ENCODE data around the gene DNAJB11. TPM values are rescaled to one million over a fixed set of nuclear protein-coding genes. Genes with fewer than 3 reads are reported as not detected.
A peak's percentile ranks its signal among the peaks of the same experiment; 100 is the strongest.

DNAJB11 gene
- total RNA-seq, 2 experiments from 2014 or later: 36.9 to 39.5 TPM

GRCh38 chr3:186612721-186613636 lies 42.5 kb downstream of the DNAJB11 start, which contains the start of gene AHSG:
Gene AHSG, plus strand, starts transcription at chr3:186613060. Its CDS starts 82 bp downstream, at chr3:186613142.
- H3K4me1 Mint-ChIP-seq (ENCODE audit: low read depth): peaks cover 20% of the 10 kb centered on the region
- H3K9me3 Mint-ChIP-seq: no peaks in the 10 kb centered on the region
- intact Hi-C loops (cut with micrococcal nuclease): loop anchor here (10.0 kb wide), 1 partner anchor 198 kb away; no protein-coding TSS in a partner anchor
- no peaks in the 10 kb centered on the region for H3K36me3 Mint-ChIP-seq
- H3K27ac Mint-ChIP-seq: no peak within 1 kb of the TSS
- DNase-seq: no peak
- H3K27me3 Mint-ChIP-seq: peaks cover 13% of the 10 kb centered on the region
- CTCF ChIA-PET: interaction anchor here (0.6 to 6.3 kb wide), 13 partner anchors 12 to 630 kb away, joined by 3 to 159 read pairs (median 7); partner anchors contain the start of genes DNAJB11, EIF4A2, RPL39L and TBCCD1
- no peak within 1 kb of the TSS for H3K4me3 Mint-ChIP-seq
- POLR2A ChIA-PET: interaction anchor here (2.1 kb wide), 1 partner anchor 43 kb away, joined by 12 read pairs; the partner anchor contains the start of gene DNAJB11

GRCh38 chr3:186613637-186614265 lies 43.2 kb downstream of the DNAJB11 start:
- no peak overlapping the region for H3K27ac Mint-ChIP-seq

GRCh38 chr3:186614266-186614596 lies 43.7 kb downstream of the DNAJB11 start:
- Mint-ChIP-seq H3K27ac (no peak overlapping the region), H3K9me3 (no peaks in the 10 kb centered on the region), H3K27me3 (peaks cover 22% of the 10 kb centered on the region), H3K36me3 (no peaks in the 10 kb centered on the region), H3K4me3 (peak overlapping the region; percentile 6), H3K4me1 (ENCODE audit: low read depth) (peaks cover 20% of the 10 kb centered on the region)
- DNase-seq: no peak
- intact Hi-C loops (cut with micrococcal nuclease): loop anchor here (10.0 kb wide), 1 partner anchor 199 kb away; no protein-coding TSS in a partner anchor
- ChIA-PET POLR2A (interaction anchor here (2.1 kb wide), 1 partner anchor 44 kb away, joined by 12 read pairs; the partner anchor contains the start of gene DNAJB11), CTCF (interaction anchor here (0.6 to 6.3 kb wide), 49 partner anchors 10 to 1131 kb away, joined by 3 to 159 read pairs (median 6); partner anchors contain the start of genes DNAJB11, EIF4A2, RPL39L and TBCCD1)

More at GRCh38 chr3:186613637-186614265, 43.2 kb downstream of the DNAJB11 start:
- DNase-seq: no peak
- Mint-ChIP-seq H3K4me3 (no peak overlapping the region), H3K9me3 (no peaks in the 10 kb centered on the region), H3K36me3 (no peaks in the 10 kb centered on the region), H3K27me3 (peaks cover 21% of the 10 kb centered on the region), H3K4me1 (ENCODE audit: low read depth) (peaks cover 20% of the 10 kb centered on the region)
- ChIA-PET CTCF (interaction anchor here (0.6 to 6.3 kb wide), 30 partner anchors 10 to 670 kb away, joined by 3 to 159 read pairs (median 7); partner anchors contain the start of genes DNAJB11, EIF4A2, RPL39L and TBCCD1), POLR2A (interaction anchor here (2.1 kb wide), 1 partner anchor 43 kb away, joined by 12 read pairs; the partner anchor contains the start of gene DNAJB11)
- intact Hi-C loops (cut with micrococcal nuclease): loop anchor here (10.0 kb wide), 1 partner anchor 199 kb away; no protein-coding TSS in a partner anchor

GRCh38 chr3:186614597-186615483 lies 44.3 kb downstream of the DNAJB11 start:
- peaks cover 22% of the 10 kb centered on the region for H3K27me3 Mint-ChIP-seq
- DNase-seq: peak; percentile 86
- POLR2A ChIA-PET: interaction anchor here (1.5 to 2.1 kb wide), 2 partner anchors 45 to 158 kb away, joined by 4 to 12 read pairs; partner anchors contain the start of gene DNAJB11
- H3K4me3 Mint-ChIP-seq: peak overlapping the region; percentile 6
- no peaks in the 10 kb centered on the region for H3K9me3 Mint-ChIP-seq
- CTCF ChIA-PET: interaction anchor here (0.6 to 6.3 kb wide), 53 partner anchors 10 to 1131 kb away, joined by 3 to 159 read pairs (median 5); partner anchors contain the start of genes DNAJB11, EIF4A2, RPL39L and TBCCD1
- H3K4me1 Mint-ChIP-seq (ENCODE audit: low read depth): peaks cover 20% of the 10 kb centered on the region
- H3K27ac Mint-ChIP-seq: no peak overlapping the region
- no peaks in the 10 kb centered on the region for H3K36me3 Mint-ChIP-seq
- intact Hi-C loops (cut with micrococcal nuclease): loop anchor here (1.0 to 10.0 kb wide), 3 partner anchors 169 to 358 kb away; no protein-coding TSS in a partner anchor

- H3K4me1 Mint-ChIP-seq (ENCODE audit: low read depth): peaks cover 20% of the 10 kb centered on the region
- peak overlapping the region; percentile 70 for H3K27ac Mint-ChIP-seq
- H3K4me3 Mint-ChIP-seq: no peak overlapping the region
- DNase-seq: no peak
- H3K36me3 Mint-ChIP-seq: no peaks in the 10 kb centered on the region
- POLR2A ChIA-PET: interaction anchor here (1.0 to 2.6 kb wide), 3 partner anchors 28 to 168 kb away, joined by 3 to 22 read pairs (median 4); partner anchors contain the start of gene EIF4A2
- intact Hi-C loops (cut with micrococcal nuclease): loop anchor here (2.0 to 10.0 kb wide), 6 partner anchors 25 to 639 kb away; partner anchors contain the start of gene DNAJB11
- peaks cover 22% of the 10 kb centered on the region for H3K27me3 Mint-ChIP-seq
- CTCF ChIA-PET: interaction anchor here (0.6 to 6.3 kb wide), 57 partner anchors 8 to 1085 kb away, joined by 3 to 159 read pairs (median 6); partner anchors contain the start of genes DNAJB11, EIF4A2, RPL39L and TBCCD1
- no peaks in the 10 kb centered on the region for H3K9me3 Mint-ChIP-seq
Measured at GRCh38 chr3:186616299-186616617, 45.7 kb downstream of the DNAJB11 start.

- H3K4me1 Mint-ChIP-seq (ENCODE audit: low read depth): peaks cover 20% of the 10 kb centered on the region
- peak; percentile 95 for DNase-seq
- H3K27ac Mint-ChIP-seq: peak overlapping the region; percentile 70
- intact Hi-C loops (cut with micrococcal nuclease): loop anchor here (1.0 to 10.0 kb wide), 8 partner anchors 26 to 640 kb away; partner anchors contain the start of gene DNAJB11
- H3K36me3 Mint-ChIP-seq: no peaks in the 10 kb centered on the region
- H3K27me3 Mint-ChIP-seq: peaks cover 24% of the 10 kb centered on the region
- no peaks in the 10 kb centered on the region for H3K9me3 Mint-ChIP-seq
- ChIA-PET POLR2A (interaction anchor here (0.6 to 2.6 kb wide), 9 partner anchors 15 to 679 kb away, joined by 3 to 22 read pairs (median 3); partner anchors contain the start of genes EIF4A2 and TRA2B), CTCF (interaction anchor here (0.6 to 6.3 kb wide), 76 partner anchors 9 to 1062 kb away, joined by 3 to 159 read pairs (median 4); partner anchors contain the start of genes DNAJB11, EIF4A2, RPL39L and TBCCD1)
- H3K4me3 Mint-ChIP-seq: peak overlapping the region; percentile 62
Measured at GRCh38 chr3:186617036-186617946, 46.8 kb downstream of the DNAJB11 start.

GRCh38 chr3:186618318-186618938 lies 47.9 kb downstream of the DNAJB11 start:
- ChIA-PET POLR2A (interaction anchor here (2.6 kb wide), 1 partner anchor 165 kb away, joined by 22 read pairs; the partner anchor contains the start of gene EIF4A2), CTCF (interaction anchor here (0.5 to 6.3 kb wide), 10 partner anchors 10 to 675 kb away, joined by 3 to 159 read pairs (median 15); partner anchors contain the start of genes DNAJB11 and TBCCD1)
- Mint-ChIP-seq H3K27ac (no peak overlapping the region), H3K4me3 (no peak overlapping the region), H3K4me1 (ENCODE audit: low read depth) (peaks cover 20% of the 10 kb centered on the region), H3K27me3 (peaks cover 30% of the 10 kb centered on the region), H3K9me3 (no peaks in the 10 kb centered on the region), H3K36me3 (no peaks in the 10 kb centered on the region)
- DNase-seq: no peak
- intact Hi-C loops (cut with micrococcal nuclease): loop anchor here (5.0 to 10.0 kb wide), 2 partner anchors 204 to 361 kb away; no protein-coding TSS in a partner anchor

- CTCF ChIA-PET: no interaction called here
- no peaks in the 10 kb centered on the region for H3K36me3 Mint-ChIP-seq
- H3K4me3 Mint-ChIP-seq: no peak overlapping the region
Measured at GRCh38 chr3:186619787-186620212, 49.3 kb downstream of the DNAJB11 start.

GRCh38 chr3:186620213-186621092 lies 49.9 kb downstream of the DNAJB11 start:
- intact Hi-C loops (cut with micrococcal nuclease): no loop called here
- Mint-ChIP-seq H3K27ac (no peak overlapping the region), H3K4me3 (no peak overlapping the region), H3K9me3 (no peaks in the 10 kb centered on the region), H3K4me1 (ENCODE audit: low read depth) (peaks cover 12% of the 10 kb centered on the region), H3K36me3 (no peaks in the 10 kb centered on the region), H3K27me3 (peaks cover 24% of the 10 kb centered on the region)
- POLR2A ChIA-PET: no interaction called here
- CTCF ChIA-PET: no interaction called here
- no peak for DNase-seq

More at GRCh38 chr3:186619787-186620212, 49.3 kb downstream of the DNAJB11 start:
- H3K4me1 Mint-ChIP-seq (ENCODE audit: low read depth): peaks cover 14% of the 10 kb centered on the region
- H3K27ac Mint-ChIP-seq: no peak overlapping the region
- H3K27me3 Mint-ChIP-seq: peaks cover 26% of the 10 kb centered on the region
- intact Hi-C loops (cut with micrococcal nuclease): loop anchor here (5.0 to 10.0 kb wide), 2 partner anchors 205 to 362 kb away; no protein-coding TSS in a partner anchor
- no peaks in the 10 kb centered on the region for H3K9me3 Mint-ChIP-seq
- POLR2A ChIA-PET: no interaction called here
- no peak for DNase-seq
